ENCODE results near the gene DCUN1D2. TPM values are rescaled to one million over a fixed set of nuclear protein-coding genes. Genes with fewer than 3 reads are reported as not detected.

DCUN1D2 gene
- total RNA-seq, 1 experiment from 2014 or later, result 11.6 TPM

DNA sequence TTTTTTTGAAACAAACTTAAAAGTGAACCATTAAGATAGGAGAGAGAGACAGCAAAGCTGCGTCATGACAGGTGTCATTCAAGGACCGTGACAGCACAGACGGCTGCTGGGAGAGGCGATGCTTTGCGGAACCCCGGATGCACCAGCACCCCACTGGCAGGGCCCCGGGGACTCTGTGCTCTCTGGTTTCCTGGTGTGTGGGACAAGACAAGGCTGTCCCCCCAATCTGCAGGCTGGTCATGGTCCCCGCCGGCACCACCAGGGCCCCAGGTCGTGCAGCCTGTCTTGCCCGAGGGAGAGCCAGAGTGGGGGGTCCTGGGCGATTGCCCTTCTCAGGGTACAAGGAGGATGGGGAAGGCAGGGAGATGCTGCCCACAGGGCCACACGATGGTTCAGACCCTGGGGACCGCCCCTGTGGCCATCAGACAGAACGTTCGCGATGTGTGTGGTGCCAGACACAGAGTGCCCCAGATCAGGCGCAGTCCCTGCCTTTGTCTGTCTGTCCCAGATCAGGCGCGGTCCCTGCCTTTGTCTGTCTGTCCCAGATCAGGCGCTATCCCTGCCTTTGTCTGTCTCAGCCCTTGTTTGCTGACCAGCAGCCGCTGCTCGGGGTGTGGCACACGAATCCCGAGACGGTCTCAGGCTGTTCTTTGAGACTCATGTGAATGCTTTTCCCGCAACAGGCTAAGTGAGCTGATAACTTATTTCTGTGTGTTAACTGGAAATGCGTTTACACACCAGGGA, 73.3 kb downstream of the DCUN1D2 start:
- H3K36me3 ChIP-seq (ENCODE audit: low read depth, low read length), result no peaks in the 10 kb centered on the region
- no peaks in the 10 kb centered on the region for H3K27me3 ChIP-seq (ENCODE audit: low read length)
- intact Hi-C loops (cut with micrococcal nuclease), result no loop called here
- H2AFZ ChIP-seq (ENCODE audit: low read length), result no peak overlapping the region
- no peaks in the 10 kb centered on the region for H3K9me3 ChIP-seq (ENCODE audit: low read length)
- H3F3A ChIP-seq (ENCODE audit: low read length, unreplicated experiment), result no peaks in the 10 kb centered on the region
- POLR2A ChIA-PET (ENCODE audit: unreplicated experiment), result no interaction called here
- H3K79me2 ChIP-seq (ENCODE audit: low read length), result no peaks in the 10 kb centered on the region
- DNase-seq, result no peak
- no peaks in the 10 kb centered on the region for H4K20me1 ChIP-seq (ENCODE audit: low read length)
- no peak overlapping the region for H3K9ac ChIP-seq (ENCODE audit: low read length)
- H3K4me3 ChIP-seq (ENCODE audit: low read length), result no peak overlapping the region
- no peaks in the 10 kb centered on the region for H3K9me2 ChIP-seq (replicated peaks; ENCODE audit: low read length)
- no peak for ATAC-seq
- no peak overlapping the region for H3K4me2 ChIP-seq (ENCODE audit: low read length)
- CTCF ChIA-PET, result no interaction called here
- BruUV-seq (replicated peaks), result no TSS peak
- no peak for TF ChIP-seq EZH2phosphoT487 (IDR thresholded peaks at IDR 0.05; ENCODE audit: borderline replicate concordance, low read length)
- TF ChIP-seq, protein P1, sequence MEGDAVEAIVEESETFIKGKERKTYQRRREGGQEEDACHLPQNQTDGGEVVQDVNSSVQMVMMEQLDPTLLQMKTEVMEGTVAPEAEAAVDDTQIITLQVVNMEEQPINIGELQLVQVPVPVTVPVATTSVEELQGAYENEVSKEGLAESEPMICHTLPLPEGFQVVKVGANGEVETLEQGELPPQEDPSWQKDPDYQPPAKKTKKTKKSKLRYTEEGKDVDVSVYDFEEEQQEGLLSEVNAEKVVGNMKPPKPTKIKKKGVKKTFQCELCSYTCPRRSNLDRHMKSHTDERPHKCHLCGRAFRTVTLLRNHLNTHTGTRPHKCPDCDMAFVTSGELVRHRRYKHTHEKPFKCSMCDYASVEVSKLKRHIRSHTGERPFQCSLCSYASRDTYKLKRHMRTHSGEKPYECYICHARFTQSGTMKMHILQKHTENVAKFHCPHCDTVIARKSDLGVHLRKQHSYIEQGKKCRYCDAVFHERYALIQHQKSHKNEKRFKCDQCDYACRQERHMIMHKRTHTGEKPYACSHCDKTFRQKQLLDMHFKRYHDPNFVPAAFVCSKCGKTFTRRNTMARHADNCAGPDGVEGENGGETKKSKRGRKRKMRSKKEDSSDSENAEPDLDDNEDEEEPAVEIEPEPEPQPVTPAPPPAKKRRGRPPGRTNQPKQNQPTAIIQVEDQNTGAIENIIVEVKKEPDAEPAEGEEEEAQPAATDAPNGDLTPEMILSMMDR (conservative IDR thresholded peaks at IDR 0.05; ENCODE audit: low read depth, low read length), result no peak
- H3K4me1 ChIP-seq (ENCODE audit: insufficient read depth, low read length), result no peaks in the 10 kb centered on the region
- H3K27ac ChIP-seq (ENCODE audit: low read length), result no peak overlapping the region

DNA sequence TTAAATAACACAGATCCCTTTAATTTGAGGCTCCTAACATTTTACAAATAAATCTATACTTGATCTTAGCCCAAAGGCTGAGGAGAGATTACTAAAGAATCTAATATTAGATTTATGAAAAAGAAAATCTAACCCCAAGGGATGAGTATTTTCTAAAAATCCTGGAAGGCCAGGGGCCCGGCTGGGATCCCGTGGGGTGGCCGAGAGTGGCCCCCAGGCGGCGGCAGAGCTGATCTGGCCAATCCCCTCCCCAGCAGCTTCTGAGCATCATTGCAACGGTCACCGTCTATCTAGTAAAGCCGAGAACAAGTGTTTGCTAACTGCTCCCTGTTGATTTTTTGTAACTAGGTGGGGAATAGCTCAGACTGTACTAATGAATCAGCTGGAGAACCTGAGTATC, 74.7 kb downstream of the DCUN1D2 start:
- intact Hi-C loops (cut with micrococcal nuclease), result no loop called here
- Histone ChIP-seq H3K4me1 (ENCODE audit: insufficient read depth, low read length) (peaks cover 10% of the 10 kb centered on the region), H3K36me3 (ENCODE audit: low read depth, low read length) (no peaks in the 10 kb centered on the region), H3K9ac (ENCODE audit: low read length) (no peak overlapping the region), H3K4me3 (ENCODE audit: low read length) (no peak overlapping the region), H4K20me1 (ENCODE audit: low read length) (no peaks in the 10 kb centered on the region), H3K79me2 (ENCODE audit: low read length) (no peaks in the 10 kb centered on the region), H3F3A (ENCODE audit: low read length, unreplicated experiment) (no peaks in the 10 kb centered on the region), H3K27ac (ENCODE audit: low read length) (no peak overlapping the region), H3K9me3 (ENCODE audit: low read length) (no peaks in the 10 kb centered on the region), H3K27me3 (ENCODE audit: low read length) (no peaks in the 10 kb centered on the region), H3K4me2 (ENCODE audit: low read length) (no peak overlapping the region), H2AFZ (ENCODE audit: low read length) (no peak overlapping the region), H3K9me2 (replicated peaks; ENCODE audit: low read length) (no peaks in the 10 kb centered on the region)
- ChIA-PET POLR2A (ENCODE audit: unreplicated experiment) (no interaction called here), CTCF (no interaction called here)
- ATAC-seq, result no peak
- TF ChIP-seq EZH2 (IDR thresholded peaks at IDR 0.05; ENCODE audit: low read length, unreplicated experiment), result no peak
- TF ChIP-seq, protein P1 (conservative IDR thresholded peaks at IDR 0.05; ENCODE audit: low read depth, low read length), result no peak
- no peak for TF ChIP-seq EZH2phosphoT487 (IDR thresholded peaks at IDR 0.05; ENCODE audit: borderline replicate concordance, low read length)
- BruUV-seq (replicated peaks), result no TSS peak
- no peak for DNase-seq

DNA sequence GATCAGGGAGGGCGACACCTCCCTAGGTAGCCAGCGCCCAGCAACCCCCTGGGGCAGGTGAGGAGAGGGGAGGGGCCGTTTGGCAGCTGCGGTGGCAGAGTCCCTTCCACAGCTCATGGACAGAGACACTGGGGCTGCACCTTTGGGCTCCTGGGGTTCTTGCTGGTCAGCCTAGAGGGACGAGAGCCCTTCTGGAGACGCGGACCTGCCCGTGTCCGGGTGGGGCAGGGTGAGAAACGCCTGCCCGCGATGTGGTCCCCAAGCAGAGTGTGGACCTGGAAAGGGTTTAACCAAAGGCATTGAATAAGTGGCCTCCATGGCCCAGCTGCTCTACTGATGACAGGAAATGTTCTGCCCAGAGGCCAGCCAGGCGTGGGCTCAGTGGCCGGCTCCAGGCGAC, 75.5 kb downstream of the DCUN1D2 start:
- no peak overlapping the region for H3K4me2 ChIP-seq (ENCODE audit: low read length)
- no peaks in the 10 kb centered on the region for H4K20me1 ChIP-seq (ENCODE audit: low read length)
- H3K27ac ChIP-seq (ENCODE audit: low read length), result no peak overlapping the region
- H2AFZ ChIP-seq (ENCODE audit: low read length), result no peak overlapping the region
- H3K79me2 ChIP-seq (ENCODE audit: low read length), result no peaks in the 10 kb centered on the region
- POLR2A ChIA-PET (ENCODE audit: unreplicated experiment), result no interaction called here
- DNase-seq (no peak), ATAC-seq (no peak)
- no peaks in the 10 kb centered on the region for H3K9me2 ChIP-seq (replicated peaks; ENCODE audit: low read length)
- no peak overlapping the region for H3K9ac ChIP-seq (ENCODE audit: low read length)
- no peaks in the 10 kb centered on the region for H3K36me3 ChIP-seq (ENCODE audit: low read depth, low read length)
- intact Hi-C loops (cut with micrococcal nuclease), result no loop called here
- H3K4me1 ChIP-seq (ENCODE audit: insufficient read depth, low read length), result peaks cover 18% of the 10 kb centered on the region
- no peaks in the 10 kb centered on the region for H3F3A ChIP-seq (ENCODE audit: low read length, unreplicated experiment)
- CTCF ChIA-PET, result no interaction called here
- BruUV-seq (replicated peaks), result no TSS peak
- no peaks in the 10 kb centered on the region for H3K9me3 ChIP-seq (ENCODE audit: low read length)
- no peak for TF ChIP-seq EZH2 (IDR thresholded peaks at IDR 0.05; ENCODE audit: low read length, unreplicated experiment)
- TF ChIP-seq, protein P1 (conservative IDR thresholded peaks at IDR 0.05; ENCODE audit: low read depth, low read length), result no peak
- no peak for TF ChIP-seq EZH2phosphoT487 (IDR thresholded peaks at IDR 0.05; ENCODE audit: borderline replicate concordance, low read length)
- no peaks in the 10 kb centered on the region for H3K27me3 ChIP-seq (ENCODE audit: low read length)
- H3K4me3 ChIP-seq (ENCODE audit: low read length), result no peak overlapping the region

Measured in PC-3 (cell line).